CD4-positive, CD25-positive, alpha-beta regulatory T cell (primary cell): ENCODE data around the gene TRIM4. TPM values are rescaled to one million over a fixed set of nuclear protein-coding genes. Genes with fewer than 3 reads are reported as not detected.
"Not testable (repeated sequence)": the region's sequence is repeated elsewhere in the genome, so short reads cannot be mapped to it uniquely, and the experiment has no call there.

Source experiments
- ATAC-seq, 2 donors: fragments of 150-1000 bp; cut with Tn5 transposase; one replicate each; pipeline ENCODE4 v1.10.0; 2021; ENCODE audit warnings: low read depth in 2 of 2, moderate number of reproducible peaks in 2 of 2, moderate library complexity in 1 of 2
- DNase-seq, 3 donors: peaks; one replicate each; pipeline versions ENCODE4 v3.0.0 to v3.0.0-alpha.2; 2012 to 2022; ENCODE audit warnings: mixed read lengths in 1 of 3
- H3K27ac ChIP-seq: one replicate; pipeline ENCODE4 v1.7.0; 2013; ENCODE audit warnings: mild to moderate bottlenecking, low read length; ENCODE audit not compliant: insufficient read depth, poor library complexity, severe bottlenecking
- H3K27me3 ChIP-seq: one replicate; pipeline ENCODE4 v1.7.0; 2013; ENCODE audit warnings: low read length; ENCODE audit not compliant: control insufficient read depth, insufficient read depth
- H3K36me3 ChIP-seq: one replicate; pipeline ENCODE4 v1.7.0; 2013; ENCODE audit warnings: mild to moderate bottlenecking, low read length, moderate library complexity; ENCODE audit not compliant: control insufficient read depth, insufficient read depth
- H3K4me1 ChIP-seq: 2 replicates; pipeline ENCODE4 v1.7.0; 2013; ENCODE audit warnings: mild to moderate bottlenecking, low read length; ENCODE audit not compliant: insufficient read depth, control insufficient read depth, poor library complexity, severe bottlenecking
- H3K4me3 ChIP-seq: one replicate; pipeline ENCODE4 v1.7.0; 2013; ENCODE audit warnings: low read depth, mild to moderate bottlenecking, low read length, moderate library complexity
- H3K9me3 ChIP-seq, 2 experiments: 1 replicate in 1 of 2; 2 replicates in 1 of 2; pipeline ENCODE4 v1.7.0; 2013; ENCODE audit warnings: low read length in 2 of 2, mild to moderate bottlenecking in 1 of 2, moderate library complexity in 1 of 2; ENCODE audit not compliant: control insufficient read depth in 2 of 2
- H3K27ac Mint-ChIP-seq, 3 donors: one replicate each; pipeline ENCODE4 v1.8.0; 2020 to 2022; ENCODE audit warnings: mild to moderate bottlenecking in 3 of 3, mixed read lengths in 3 of 3, moderate library complexity in 2 of 3
- H3K27me3 Mint-ChIP-seq: one replicate; pipeline ENCODE4 v1.8.0; 2022; ENCODE audit warnings: mild to moderate bottlenecking, mixed read lengths
- H3K36me3 Mint-ChIP-seq: one replicate; pipeline ENCODE4 v1.8.0; 2020; ENCODE audit warnings: mixed read lengths
- H3K4me1 Mint-ChIP-seq, 4 donors: one replicate each; pipeline ENCODE4 v1.8.0; 2020 to 2022; ENCODE audit warnings: mixed read lengths in 4 of 4, mild to moderate bottlenecking in 1 of 4
- H3K4me3 Mint-ChIP-seq, 4 donors: one replicate each; pipeline ENCODE4 v1.8.0; 2020 to 2022; ENCODE audit warnings: mild to moderate bottlenecking in 4 of 4, mixed read lengths in 4 of 4, moderate library complexity in 3 of 4
- H3K9me3 Mint-ChIP-seq, 7 donors: one replicate each; pipeline ENCODE4 v1.8.0; 2020 to 2022; ENCODE audit warnings: mixed read lengths in 7 of 7, mild to moderate bottlenecking in 3 of 7, moderate library complexity in 2 of 7
- polyA plus RNA-seq, 4 donors: library from polyadenylated mRNA; unstranded; fragments of 300-500 nt; fragmentation: Illumina TruSeq; gene quantifications; one replicate each; pipeline ENCODE4 v1.2.3, GENCODE V29; 2021
- total RNA-seq: library from RNA; stranded (reverse); gene quantifications from one replicate; pipeline ENCODE4 v1.2.3, GENCODE V29; 2022

TRIM4 gene
- total and polyA plus RNA-seq, 5 donors from 2014 or later, result 21.3 to 32.6 (median 28.3) TPM

DNA sequence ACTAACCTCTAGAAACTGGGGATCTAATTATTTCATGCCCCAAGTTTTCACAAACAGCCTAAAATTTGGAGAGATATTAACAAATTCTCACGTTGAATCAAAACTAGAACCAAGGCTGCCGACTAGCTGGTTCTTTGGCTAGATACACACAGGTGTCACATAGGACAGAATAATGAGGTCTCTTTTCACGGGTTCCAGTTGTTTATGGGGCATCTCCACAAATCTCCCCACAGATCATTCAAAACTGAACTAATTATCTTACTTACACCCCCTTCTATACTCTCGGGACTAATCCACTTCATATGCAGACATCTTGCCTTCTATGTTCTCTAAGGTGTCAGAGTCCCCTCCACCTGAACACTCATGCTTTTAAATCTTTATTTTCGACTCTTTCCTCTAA is 26.1 kb downstream of the TRIM4 start:
- Mint-ChIP-seq H3K27me3 (no peaks in the 10 kb centered on the region), H3K27ac (peak overlapping the region in 1 of 3 donors; percentile 91), H3K36me3 (peaks cover 32% of the 10 kb centered on the region), H3K4me1 (peaks cover 6 to 22% (median 11%) of the 10 kb centered on the region in 4 donors), H3K4me3 (no peak overlapping the region), H3K9me3 (peaks cover 0 to 9% (median 0%) of the 10 kb centered on the region in 7 donors)
- no peak for DNase-seq
- no peak for ATAC-seq
- Histone ChIP-seq H3K4me1 (no peaks in the 10 kb centered on the region), H3K4me3 (no peak overlapping the region), H3K36me3 (peaks cover 28% of the 10 kb centered on the region), H3K27ac (no peak overlapping the region), H3K27me3 (no peaks in the 10 kb centered on the region), H3K9me3 (no peaks in the 10 kb centered on the region)

DNA sequence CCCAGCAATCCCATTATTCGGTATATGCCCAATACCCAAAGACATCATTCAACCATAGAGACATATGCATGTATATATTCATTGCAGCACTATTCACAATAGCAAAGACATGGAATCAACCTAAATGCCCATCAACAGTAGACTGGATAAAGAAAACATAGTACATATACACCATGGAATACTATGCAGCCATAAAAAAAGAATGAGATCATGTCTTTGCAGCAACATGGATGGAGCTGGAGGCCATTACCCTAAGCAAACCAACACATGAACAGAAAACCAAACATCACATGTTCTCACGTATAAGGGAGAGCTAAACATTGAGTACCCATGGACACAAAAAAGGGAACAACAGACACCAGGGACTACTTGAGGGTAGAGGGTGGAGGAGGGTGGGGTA is 29.0 kb downstream of the TRIM4 start:
- H3K9me3 ChIP-seq, H3K4me3 Mint-ChIP-seq, H3K27ac Mint-ChIP-seq, H3K4me1 ChIP-seq, H3K27ac ChIP-seq, H3K27me3 ChIP-seq, H3K27me3 Mint-ChIP-seq, ATAC-seq, DNase-seq, H3K4me3 ChIP-seq, H3K9me3 Mint-ChIP-seq: not testable (repeated sequence)
- H3K36me3 ChIP-seq, result peaks cover 26% of the 10 kb centered on the region
- peaks cover 4 to 21% (median 7%) of the 10 kb centered on the region in 4 donors for H3K4me1 Mint-ChIP-seq
- peaks cover 33% of the 10 kb centered on the region for H3K36me3 Mint-ChIP-seq

DNA sequence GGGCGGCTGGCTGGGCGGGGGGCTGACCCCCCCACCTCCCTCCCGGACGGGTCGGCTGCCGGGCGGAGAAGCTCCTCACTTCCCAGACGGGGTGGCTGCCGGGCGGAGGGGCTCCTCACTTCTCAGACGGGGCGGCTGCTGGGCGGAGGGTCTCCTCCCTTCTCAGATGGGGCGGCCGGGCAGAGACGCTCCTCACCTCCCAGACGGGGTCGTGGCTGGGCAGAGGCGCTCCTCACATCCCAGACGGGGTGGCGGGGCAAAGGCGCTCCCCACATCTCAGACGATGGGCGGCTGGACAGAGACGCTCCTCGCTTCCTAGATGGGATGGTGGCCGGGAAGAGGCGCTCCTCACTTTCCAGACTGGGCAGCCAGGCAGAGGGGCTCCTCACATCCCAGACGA is 31.0 kb downstream of the TRIM4 start:
- Mint-ChIP-seq H3K4me1 (peaks cover 2 to 17% (median 8%) of the 10 kb centered on the region in 4 donors), H3K36me3 (peaks cover 38% of the 10 kb centered on the region)
- H3K36me3 ChIP-seq, result peaks cover 26% of the 10 kb centered on the region
- not testable (repeated sequence) for H3K9me3 ChIP-seq, H3K27ac Mint-ChIP-seq, DNase-seq, H3K4me1 ChIP-seq, H3K27me3 Mint-ChIP-seq, ATAC-seq, H3K4me3 Mint-ChIP-seq, H3K27ac ChIP-seq, H3K27me3 ChIP-seq, H3K9me3 Mint-ChIP-seq, H3K4me3 ChIP-seq

DNA sequence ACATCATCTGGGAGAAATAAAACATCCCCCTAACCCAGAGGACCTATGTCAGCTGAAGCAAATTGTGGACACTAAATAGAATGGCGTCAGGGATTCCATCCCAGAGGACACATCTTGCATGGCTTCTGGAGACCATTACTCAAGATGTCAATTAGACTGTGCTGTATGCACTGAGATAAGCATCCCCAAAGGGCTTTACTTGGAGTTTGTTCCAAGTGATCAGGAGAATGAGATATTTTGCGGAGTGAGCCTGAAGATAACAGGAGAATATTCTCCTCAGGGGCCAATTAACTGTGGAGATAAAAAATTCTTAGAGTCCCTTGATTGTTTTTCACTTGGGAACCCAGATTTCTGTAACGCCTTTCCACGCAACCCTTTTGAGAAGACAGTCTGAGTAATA is 38.0 kb downstream of the TRIM4 start:
- H3K4me3 ChIP-seq, result no peak overlapping the region
- no peak overlapping the region for H3K27ac ChIP-seq
- H3K4me1 Mint-ChIP-seq, result peaks cover 2 to 11% (median 7%) of the 10 kb centered on the region in 4 donors
- no peak overlapping the region for H3K27ac Mint-ChIP-seq
- no peak overlapping the region for H3K4me3 Mint-ChIP-seq
- no peaks in the 10 kb centered on the region for H3K36me3 ChIP-seq
- no peak for DNase-seq
- H3K4me1 ChIP-seq, result no peaks in the 10 kb centered on the region
- peaks cover 0 to 1% (median 0%) of the 10 kb centered on the region in 7 donors for H3K9me3 Mint-ChIP-seq
- no peaks in the 10 kb centered on the region for H3K9me3 ChIP-seq
- no peak for ATAC-seq
- no peaks in the 10 kb centered on the region for H3K27me3 Mint-ChIP-seq
- peaks cover 5% of the 10 kb centered on the region for H3K36me3 Mint-ChIP-seq
- H3K27me3 ChIP-seq, result no peaks in the 10 kb centered on the region

DNA sequence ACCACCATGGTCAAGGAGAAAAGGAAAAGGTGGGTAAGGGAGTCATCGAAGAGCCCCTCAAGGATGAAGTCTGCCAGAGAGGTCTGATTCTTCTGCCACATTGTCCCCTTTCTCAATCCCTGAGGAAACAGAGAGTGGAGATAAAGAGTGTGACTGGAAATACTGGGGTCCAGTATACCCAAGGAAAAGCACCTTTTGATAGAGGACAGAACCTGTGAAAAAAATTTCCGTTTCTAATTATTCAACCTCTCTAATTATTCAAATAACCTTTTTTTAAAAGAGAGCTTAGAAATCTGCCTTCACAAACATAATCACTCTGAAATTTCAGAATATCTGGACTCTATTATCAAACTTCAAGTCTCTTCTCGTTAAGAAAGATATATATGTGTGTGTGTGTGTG is 42.4 kb downstream of the TRIM4 start, which contains the start of gene OR2AE1:
Gene OR2AE1 (minus strand): TSS at position 101 of the 400 bp plus-strand sequence. CDS start 0 bp downstream, at position 101.
- no peak for ATAC-seq
- peaks cover 0 to 9% (median 2%) of the 10 kb centered on the region in 4 donors for H3K4me1 Mint-ChIP-seq
- Histone ChIP-seq H3K36me3 (no peaks in the 10 kb centered on the region), H3K27ac (no peak within 1 kb of the TSS), H3K4me3 (no peak within 1 kb of the TSS), H3K27me3 (no peaks in the 10 kb centered on the region), H3K4me1 (no peaks in the 10 kb centered on the region), H3K9me3 (no peaks in the 10 kb centered on the region)
- H3K27me3 Mint-ChIP-seq, result peaks cover 4% of the 10 kb centered on the region
- H3K4me3 Mint-ChIP-seq, result no peak within 1 kb of the TSS
- no peak for DNase-seq
- no peaks in the 10 kb centered on the region for H3K36me3 Mint-ChIP-seq
- H3K27ac Mint-ChIP-seq, result no peak within 1 kb of the TSS
- peaks cover 0 to 1% (median 0%) of the 10 kb centered on the region in 7 donors for H3K9me3 Mint-ChIP-seq

DNA sequence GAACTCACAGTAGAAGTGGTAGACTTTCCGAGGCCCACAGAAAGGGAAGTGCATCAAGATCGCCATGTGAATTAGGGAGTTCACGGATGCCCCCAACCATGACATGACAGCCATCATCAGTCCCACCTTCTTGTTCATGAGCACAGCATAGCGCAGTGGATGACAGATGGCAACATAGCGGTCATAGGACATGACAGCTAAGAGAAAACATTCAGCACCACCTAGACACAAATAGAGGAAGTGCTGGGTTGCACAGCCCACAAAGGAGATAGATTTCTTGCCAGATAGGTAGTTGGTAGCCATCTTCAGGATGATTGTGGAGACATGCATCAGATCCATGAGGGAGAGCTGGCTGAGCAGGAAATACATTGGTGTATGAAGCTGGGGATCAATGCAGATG is 42.8 kb downstream of the TRIM4 start:
- DNase-seq (no peak), ATAC-seq (no peak)
- Histone ChIP-seq H3K4me3 (no peak overlapping the region), H3K4me1 (no peaks in the 10 kb centered on the region), H3K27me3 (no peaks in the 10 kb centered on the region), H3K27ac (no peak overlapping the region), H3K36me3 (no peaks in the 10 kb centered on the region), H3K9me3 (no peaks in the 10 kb centered on the region)
- H3K36me3 Mint-ChIP-seq, result no peaks in the 10 kb centered on the region
- peaks cover 0 to 9% (median 2%) of the 10 kb centered on the region in 4 donors for H3K4me1 Mint-ChIP-seq
- peaks cover 0 to 1% (median 0%) of the 10 kb centered on the region in 7 donors for H3K9me3 Mint-ChIP-seq
- peaks cover 6% of the 10 kb centered on the region for H3K27me3 Mint-ChIP-seq
- no peak overlapping the region for H3K27ac Mint-ChIP-seq
- no peak overlapping the region for H3K4me3 Mint-ChIP-seq

DNA sequence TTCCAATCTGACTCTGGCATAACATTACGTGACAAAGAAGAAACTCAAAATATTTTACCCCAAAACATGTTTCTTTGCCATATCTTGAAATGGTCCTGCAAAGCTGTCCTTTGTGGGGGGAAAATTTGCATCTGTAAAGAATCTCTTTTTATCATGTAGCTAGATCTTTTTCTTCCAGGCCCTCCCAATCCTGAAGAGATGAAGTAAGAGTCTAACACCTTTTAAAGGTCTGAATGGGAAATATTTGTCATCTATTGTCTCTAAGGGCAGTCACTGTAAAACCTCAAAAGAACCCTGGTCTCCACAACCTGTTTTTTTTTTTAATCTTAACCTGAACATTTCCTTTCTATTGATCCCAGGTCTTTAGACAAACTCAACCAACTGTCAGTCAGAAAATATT is 51.1 kb downstream of the TRIM4 start:
- Mint-ChIP-seq H3K36me3 (no peaks in the 10 kb centered on the region), H3K27ac (no peak overlapping the region), H3K27me3 (peaks cover 5% of the 10 kb centered on the region), H3K9me3 (peaks cover 0 to 5% (median 1%) of the 10 kb centered on the region in 7 donors), H3K4me1 (no peaks in the 10 kb centered on the region), H3K4me3 (no peak overlapping the region)
- H3K4me1 ChIP-seq, result no peaks in the 10 kb centered on the region
- no peaks in the 10 kb centered on the region for H3K9me3 ChIP-seq
- peaks cover 22% of the 10 kb centered on the region for H3K27me3 ChIP-seq
- DNase-seq, result no peak
- no peak for ATAC-seq
- H3K36me3 ChIP-seq, result no peaks in the 10 kb centered on the region
- H3K4me3 ChIP-seq, result no peak overlapping the region
- H3K27ac ChIP-seq, result no peak overlapping the region

DNA sequence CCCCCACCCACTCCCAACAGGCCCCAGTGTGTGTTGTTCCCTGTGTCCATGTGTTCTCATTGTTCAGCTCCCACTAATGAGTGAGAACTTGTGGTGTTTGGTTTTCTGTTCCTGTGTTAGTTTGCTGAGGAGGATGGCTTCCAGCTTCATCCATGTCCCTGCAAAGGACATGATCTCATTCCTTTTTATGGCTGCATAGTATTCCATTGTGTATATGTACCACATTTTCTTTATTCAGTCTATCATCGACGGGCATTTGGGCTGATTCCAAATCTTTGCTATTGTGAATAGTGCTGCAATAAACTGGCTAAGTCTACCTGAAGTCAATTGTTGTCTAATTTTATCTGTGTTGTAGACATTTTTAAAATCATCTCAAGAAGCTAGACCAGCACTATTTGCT is 51.9 kb downstream of the TRIM4 start:
- not testable (repeated sequence) for H3K9me3 Mint-ChIP-seq, H3K4me3 Mint-ChIP-seq, H3K4me1 ChIP-seq, H3K9me3 ChIP-seq, H3K27ac ChIP-seq, H3K27me3 Mint-ChIP-seq, H3K4me1 Mint-ChIP-seq, ATAC-seq, DNase-seq, H3K4me3 ChIP-seq, H3K36me3 ChIP-seq, H3K36me3 Mint-ChIP-seq, H3K27ac Mint-ChIP-seq
- peaks cover 24% of the 10 kb centered on the region for H3K27me3 ChIP-seq
